HG02840 (cell line): Measurements from ENCODE around the gene ADO.

Experiments used
- ATAC-seq: cut with Tn5 transposase; IDR thresholded peaks from one replicate; pipeline ENCODE4 v1.9.1; 2021; ENCODE audit warnings: mild to moderate bottlenecking, moderate library complexity, moderate number of reproducible peaks; ENCODE audit not compliant: unreplicated experiment, low FRiP score

The ADO gene

DNA sequence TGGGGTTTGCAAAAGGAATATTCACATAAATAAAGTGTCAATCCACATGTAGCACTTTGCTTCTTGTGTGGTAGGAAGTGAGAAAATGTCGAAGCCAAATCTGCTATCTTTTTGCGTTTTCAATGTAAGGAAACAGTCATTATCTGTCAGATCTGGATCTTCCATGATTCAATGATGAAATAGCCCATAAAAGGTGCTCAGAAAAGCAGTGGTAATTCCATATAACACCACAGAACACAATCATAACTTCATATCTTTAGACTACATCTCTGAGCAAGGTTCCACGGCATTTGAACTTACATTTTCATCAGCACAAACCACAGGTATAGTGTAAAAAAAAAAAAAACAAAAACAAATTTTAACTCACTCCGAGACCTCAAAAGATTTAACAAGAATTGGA is 51.5 kb downstream of the ADO start:
- no peak for ATAC-seq
